ENCODE data around the gene IER2. TPM values are rescaled to one million over a fixed set of nuclear protein-coding genes. Genes with fewer than 3 reads are reported as not detected.

The IER2 gene
- total RNA-seq (2014; rRNA removed; shearing (Covaris generic)), result 37.3 and 61.1 TPM in 2 replicates

DNA sequence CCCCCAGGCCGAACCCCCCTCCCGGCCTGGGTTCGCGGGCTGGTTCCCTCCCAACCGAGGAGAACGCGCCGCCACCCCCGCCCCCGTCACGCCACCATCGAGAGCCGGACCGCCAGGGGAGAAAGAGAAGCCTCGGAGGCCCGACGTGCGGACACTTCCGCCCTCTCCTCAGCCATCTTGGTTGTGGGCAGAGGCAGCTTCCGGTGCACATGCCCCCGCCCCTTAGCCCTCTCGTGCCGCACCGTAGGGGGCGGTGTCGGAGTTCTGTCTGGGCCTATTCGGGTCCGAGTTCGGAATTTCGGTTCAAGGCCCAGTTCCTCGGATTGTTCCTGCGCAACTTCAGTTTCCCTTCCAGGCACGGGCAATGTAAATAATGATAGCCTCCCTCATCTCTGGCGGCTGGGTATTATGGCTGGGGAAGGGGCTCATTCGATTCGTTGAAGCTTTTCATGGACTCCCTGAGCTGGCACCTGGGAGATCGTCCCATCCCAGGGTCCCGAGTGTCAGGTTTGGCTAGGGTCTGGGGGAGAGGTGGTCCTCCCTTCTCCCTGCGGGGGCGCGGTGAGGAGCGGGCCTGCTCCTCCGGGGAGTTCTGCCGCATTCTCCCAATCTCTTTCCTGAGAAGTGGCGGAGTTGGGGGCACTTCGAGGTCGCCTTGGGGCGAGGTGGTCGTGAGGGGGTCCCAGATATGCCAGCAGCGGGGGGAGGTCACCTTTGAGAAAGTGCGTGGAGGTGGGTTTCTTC, at the start of gene IER2, which contains the start of gene STX10:
Gene IER2, plus strand, starts transcription at position 225 of the 744 bp plus-strand sequence. CDS start 2,776 bp downstream, outside the sequence.
Gene STX10, minus strand, starts transcription at position 189 of the 744 bp plus-strand sequence. CDS start 202 bp downstream, outside the sequence.
- DNase-seq (ENCODE audit: low spot score), result peak; percentile 96

DNA sequence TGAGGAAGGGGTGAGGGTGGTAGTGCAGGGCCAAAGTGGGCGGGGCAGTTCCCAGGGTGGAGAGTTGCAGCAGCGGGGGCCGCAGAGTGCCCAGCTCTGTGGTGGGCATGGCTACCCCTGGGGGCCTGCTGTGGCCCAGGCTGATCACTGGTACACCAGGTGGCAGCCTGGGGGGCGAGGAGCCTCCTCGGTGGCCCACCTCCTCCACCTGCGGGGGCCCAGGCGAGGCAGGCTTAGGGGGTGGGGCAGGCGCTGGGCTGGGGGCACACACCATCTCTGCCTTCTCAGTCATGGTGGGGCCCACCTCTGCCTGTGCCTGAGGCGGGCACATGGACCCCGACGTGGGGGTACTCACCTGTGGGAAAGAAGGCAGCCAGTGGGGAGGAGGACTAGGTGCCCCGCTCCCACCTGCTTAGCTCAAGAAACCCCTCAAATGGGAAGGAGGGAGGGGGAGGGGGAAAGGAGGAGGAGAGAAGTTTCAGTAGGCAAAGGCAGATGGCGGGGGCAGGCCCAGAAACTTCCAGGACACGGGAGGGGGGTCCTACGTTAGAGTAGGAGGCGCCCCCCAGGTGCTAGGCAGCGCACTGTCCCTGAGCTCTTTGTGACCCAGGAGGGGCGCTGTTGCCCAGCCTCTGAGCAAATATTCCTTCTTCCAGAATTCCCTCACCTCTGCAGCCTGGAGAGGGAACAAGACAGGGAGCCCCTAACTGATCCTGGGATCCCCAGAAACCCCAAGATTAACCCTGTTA, 49.2 kb upstream of the IER2 start:
- no peak for DNase-seq (ENCODE audit: low spot score)

- no peak for DNase-seq (ENCODE audit: low spot score)
These were observed 48.4 kb upstream of the IER2 start for GRCh38 chr19:13101590-13102415.

- DNase-seq (ENCODE audit: low spot score), result no peak
These were observed 47.9 kb upstream of the IER2 start for GRCh38 chr19:13102416-13102665.

DNA sequence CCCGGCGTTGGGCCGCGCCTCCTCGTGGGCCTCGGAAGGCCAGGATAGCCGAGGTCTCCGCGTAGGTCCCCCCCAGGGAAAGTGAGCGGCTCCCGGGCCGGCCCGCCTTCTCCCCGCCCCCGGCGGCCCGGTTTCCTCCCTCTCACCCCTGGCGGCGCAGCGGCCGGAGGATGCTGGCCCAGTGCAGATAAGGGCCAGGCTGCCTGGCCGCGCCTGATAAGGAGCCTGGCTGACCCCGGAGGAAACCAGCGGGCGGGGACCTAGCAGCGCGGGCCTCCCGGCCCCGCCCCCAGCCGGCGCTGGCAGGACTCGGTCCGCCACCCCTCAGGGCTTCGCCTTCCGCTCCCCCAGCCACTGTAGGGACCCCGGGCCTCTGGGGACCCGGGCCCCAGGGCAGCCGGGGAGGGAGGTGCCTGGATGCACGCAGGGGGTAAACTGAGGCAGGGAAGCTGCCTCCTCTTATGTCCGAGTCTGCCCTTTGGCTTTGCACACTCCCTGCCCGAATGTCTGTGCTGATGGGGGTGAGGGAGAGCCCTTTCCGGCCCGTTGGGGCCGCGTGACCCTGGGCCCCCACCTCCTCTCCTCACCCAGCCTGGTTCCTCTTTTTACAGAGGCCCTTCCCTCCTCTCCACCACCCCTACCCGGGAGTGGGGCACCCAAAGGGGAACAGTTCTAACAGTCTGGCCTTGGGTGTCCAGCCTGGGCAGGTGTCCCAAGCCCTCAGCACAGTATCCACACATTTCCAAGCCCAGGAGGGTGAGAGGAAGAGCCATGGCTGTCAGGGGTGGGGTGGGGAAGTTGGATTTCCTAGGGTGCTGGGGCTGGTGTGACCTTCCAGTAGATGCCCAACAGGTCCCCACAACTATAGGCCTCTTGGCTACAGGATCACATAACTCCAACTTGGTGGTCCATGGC, 47.3 kb upstream of the IER2 start, which contains the start of gene LYL1:
Gene LYL1, minus strand, starts transcription at position 193 of the 915 bp plus-strand sequence. CDS start 1,687 bp downstream, outside the sequence.
- no peak for DNase-seq (ENCODE audit: low spot score)

GRCh38 chr19:13103581-13104359, 46.4 kb upstream of the IER2 start:
- no peak for DNase-seq (ENCODE audit: low spot score)

- DNase-seq (ENCODE audit: low spot score), result no peak
These were observed 45.8 kb upstream of the IER2 start for GRCh38 chr19:13104360-13104847.

DNA sequence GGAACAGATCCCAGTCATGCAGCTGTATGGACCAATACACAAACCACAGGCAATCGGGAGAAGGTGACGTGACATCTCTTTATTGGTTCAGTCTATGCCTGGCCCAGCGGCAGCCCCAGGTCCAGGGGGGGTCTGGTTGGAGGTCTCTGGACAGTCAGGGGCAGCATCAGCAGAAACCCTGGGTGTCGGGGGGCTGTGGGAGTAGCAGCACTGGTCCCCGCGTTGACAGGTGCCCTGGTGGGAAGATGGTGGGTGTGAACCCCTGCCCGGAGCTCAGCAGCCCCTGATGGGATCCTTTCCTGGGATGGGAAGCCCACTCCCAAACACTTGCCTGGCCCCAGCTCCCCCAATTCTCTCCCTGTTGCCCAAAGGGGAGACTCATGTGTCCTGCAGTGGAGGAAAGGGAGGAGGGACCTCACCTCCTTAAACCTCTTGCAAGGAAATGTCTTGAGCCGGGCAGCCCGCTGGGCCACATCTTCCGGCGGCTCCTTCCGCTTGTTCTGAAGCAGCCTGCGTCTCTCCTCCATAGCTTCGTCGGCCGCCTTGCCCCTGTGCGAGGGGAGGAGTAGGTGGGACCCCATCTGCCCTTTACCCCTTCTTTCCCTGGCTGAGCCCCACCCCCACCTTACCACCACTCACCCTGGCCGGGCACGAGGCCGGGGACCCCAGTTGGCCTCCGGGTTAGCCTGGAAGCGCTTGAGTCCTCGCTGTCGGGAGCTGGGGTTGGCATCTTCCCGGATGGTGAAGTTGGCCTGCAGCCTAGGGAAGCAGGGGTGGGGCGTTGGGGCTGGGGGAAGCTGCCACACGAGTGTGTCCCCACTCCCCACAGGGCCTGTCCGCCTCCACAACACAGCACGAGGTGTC, 45.1 kb upstream of the IER2 start:
- no peak for DNase-seq (ENCODE audit: low spot score)

DNA sequence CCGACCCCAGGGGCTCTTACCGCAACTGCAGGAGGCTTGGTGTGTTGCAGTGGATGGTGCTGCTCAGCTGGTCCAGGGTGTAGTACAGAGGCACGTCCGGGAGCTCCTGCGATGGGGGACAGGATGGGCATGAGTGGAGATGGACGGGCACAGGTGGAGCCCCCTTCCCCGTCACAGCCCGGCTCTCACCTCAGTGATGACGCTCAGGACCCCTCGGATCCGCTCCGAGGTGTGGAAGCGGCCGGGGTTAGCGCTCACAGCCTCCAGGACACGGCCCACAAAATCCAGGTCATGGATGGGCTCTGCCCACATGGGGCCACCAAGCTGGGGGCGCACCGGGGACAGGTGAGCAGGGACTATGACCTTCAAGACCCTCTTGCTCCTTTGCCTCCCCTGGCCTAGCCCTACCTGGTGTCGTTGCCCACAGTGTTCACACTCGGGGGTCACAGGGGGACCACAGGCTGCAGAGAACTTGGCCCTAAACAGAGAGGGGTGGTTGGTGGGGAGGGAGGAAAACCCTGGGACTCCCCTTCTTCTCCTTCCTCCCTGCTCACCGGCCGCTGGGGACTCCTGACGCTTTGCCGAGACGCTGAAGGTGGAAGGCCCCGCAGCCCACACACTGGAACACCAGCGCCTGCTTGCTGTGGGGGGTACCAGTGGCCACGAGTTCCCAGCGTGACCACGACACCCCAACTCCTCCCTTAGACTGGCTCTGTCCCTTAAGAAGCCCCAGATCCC, 40.7 kb upstream of the IER2 start:
- DNase-seq (ENCODE audit: low spot score), result no peak

- DNase-seq (ENCODE audit: low spot score), result no peak
These were observed 40.1 kb upstream of the IER2 start for GRCh38 chr19:13110099-13110610.

DNA sequence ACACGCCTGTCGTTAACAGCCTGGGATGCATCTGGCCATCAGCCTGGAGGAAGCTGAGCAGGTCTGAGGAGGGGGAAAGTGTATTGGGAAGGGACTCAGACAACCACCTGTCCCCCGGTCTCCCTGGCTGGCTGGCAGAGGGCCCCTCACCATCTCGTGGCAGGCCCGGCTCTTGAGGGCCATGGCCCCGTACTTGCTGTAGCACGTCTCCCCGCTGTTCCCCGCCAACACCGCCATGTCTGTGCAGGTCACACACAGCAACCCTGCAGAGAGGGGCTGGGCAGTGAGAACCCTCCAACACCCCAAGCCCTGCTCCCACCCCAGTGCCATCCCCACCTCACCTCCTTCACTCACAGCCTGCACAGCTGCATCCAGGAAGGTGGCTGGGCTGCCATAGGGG, 37.7 kb upstream of the IER2 start:
- no peak for DNase-seq (ENCODE audit: low spot score)

- DNase-seq (ENCODE audit: low spot score), result no peak
These were observed 34.3 kb upstream of the IER2 start for GRCh38 chr19:13115936-13116281.

- peak; percentile 93 for DNase-seq (ENCODE audit: low spot score)
These were observed 33.7 kb upstream of the IER2 start, which contains the start of gene TRMT1 for GRCh38 chr19:13116282-13117175. TRMT1 (minus strand) TSS chr19:13116740; CDS start chr19:13116399, 341 bp downstream.

DNA sequence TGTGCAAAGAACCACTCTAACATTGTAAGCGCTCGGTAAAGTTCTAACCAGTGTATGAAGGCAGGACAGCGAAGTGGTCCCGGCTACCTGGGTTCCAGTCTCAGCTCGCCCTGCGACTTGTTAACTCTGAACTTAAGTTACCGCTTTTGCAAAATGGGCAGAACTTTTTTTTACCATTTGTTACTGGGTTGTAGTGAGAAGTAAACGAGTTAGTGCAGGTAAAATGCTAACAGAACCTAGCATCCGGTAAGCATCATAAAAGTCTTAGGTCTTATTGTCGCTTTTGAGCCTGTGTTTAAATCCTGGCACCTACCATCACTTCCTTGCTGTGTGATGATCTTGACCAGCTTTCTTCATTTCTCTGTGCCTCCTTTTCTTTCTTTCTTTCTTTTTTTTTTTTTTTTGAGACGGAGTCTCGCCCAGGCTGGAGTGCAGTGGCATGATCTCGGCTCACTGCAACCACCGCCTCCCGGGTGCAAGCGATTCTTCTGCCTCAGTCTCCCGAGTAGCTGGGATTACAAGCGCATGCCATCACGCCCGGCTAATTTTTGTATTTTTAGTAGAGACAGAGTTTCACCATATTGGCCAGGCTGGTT, 32.9 kb upstream of the IER2 start:
- DNase-seq (ENCODE audit: low spot score), result no peak

GRCh38 chr19:13117772-13118423, 32.3 kb upstream of the IER2 start, which contains the start of gene NACC1:
NACC1 (plus strand) TSS chr19:13118264; CDS start chr19:13135208, 16,944 bp downstream.
- peak; percentile 74 for DNase-seq (ENCODE audit: low spot score)

All from A172 (cell line).